Lower leg skin (tissue), 4 donors: ENCODE data around the gene RPSA. TPM values are rescaled to one million over a fixed set of nuclear protein-coding genes. Genes with fewer than 3 reads are reported as not detected.

Experiments
- DNase-seq, 2 donors: peaks; one replicate each; pipeline ENCODE4 v3.0.0-alpha.2; 2019; ENCODE audit warnings: low spot score in 2 of 2
- H3K4me3 ChIP-seq: fragments of 200-600 bp; sonication (generic); 2 replicates; pipeline ENCODE4 v1.5.1; 2017; ENCODE audit warnings: mild to moderate bottlenecking, low read depth; ENCODE audit not compliant: poor library complexity, severe bottlenecking
- CTCF ChIP-seq, 3 donors: fragments of 450-650 bp; IDR thresholded peaks; one replicate each; pipeline ENCODE4 v1.5.1; 2016; ENCODE audit warnings: antibody characterized with exemption in 3 of 3, mild to moderate bottlenecking in 3 of 3, moderate library complexity in 2 of 3
- POLR2A ChIP-seq, 2 donors: fragments of 450-650 bp; IDR thresholded peaks; one replicate each; pipeline ENCODE4 v1.6.1; 2016 to 2017; ENCODE audit warnings: antibody characterized with exemption in 2 of 2, mild to moderate bottlenecking in 1 of 2, moderate library complexity in 1 of 2
- WGBS, 2 donors: methylation state at CpG; one replicate each; pipeline ENCODE4 v1.1.5; 2018; 5-methylcytosine and 5-hydroxymethylcytosine counted together
- intact Hi-C: fragments of 100-400 bp; cut with DNase I; formaldehyde crosslinking; loops from one replicate; pipeline ENCODE4 v1.15.0; 2023; ENCODE audit warnings: low total_unique reads
- total RNA-seq, 4 donors: library from RNA; depleted of rRNA; stranded (reverse); fragments of >200 nt; gene quantifications; one replicate each; pipeline ENCODE4 v1.1.0, GENCODE V29; 2016

RPSA gene
- total RNA-seq, 4 donors from 2014 or later, result 789 to 1,137 (median 1,095) TPM

- TF ChIP-seq CTCF (IDR thresholded peaks at IDR 0.05), result no peak
- no peak for TF ChIP-seq POLR2A (IDR thresholded peaks at IDR 0.05)
- intact Hi-C loops, result no loop called here
- DNase-seq, result no peak
- H3K4me3 ChIP-seq, result no peak overlapping the region
Observed at GRCh38 chr3:39372833-39373232, 33.7 kb upstream of the RPSA start.

- intact Hi-C loops, result no loop called here
- WGBS, 2 donors, result 57 to 70% methylated on average over 5 of the region's 5 CpGs
- DNase-seq, result no peak
- no peak for TF ChIP-seq CTCF (IDR thresholded peaks at IDR 0.05)
- no peak for TF ChIP-seq POLR2A (IDR thresholded peaks at IDR 0.05)
- H3K4me3 ChIP-seq, result no peak overlapping the region
Observed at GRCh38 chr3:39376959-39377634, 29.4 kb upstream of the RPSA start.

DNA sequence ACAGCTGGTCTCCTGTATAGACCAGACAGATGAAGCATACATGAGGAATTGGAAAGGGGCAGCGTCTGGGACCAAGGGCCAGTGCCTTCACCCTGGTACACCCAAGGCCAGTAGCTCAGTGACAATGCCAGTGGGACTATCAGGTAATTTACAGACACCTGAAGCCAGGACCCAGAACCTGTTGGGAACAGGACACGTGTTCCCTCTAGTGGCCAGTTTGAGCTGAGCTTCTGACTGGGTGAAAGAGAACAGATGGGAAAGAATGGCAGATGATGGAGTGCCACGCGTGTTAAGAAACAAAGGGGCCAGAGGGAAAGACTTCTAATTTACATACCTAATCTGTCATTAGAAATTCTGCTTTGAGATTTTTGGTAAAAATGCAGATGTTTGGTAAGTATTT lies 28.4 kb upstream of the RPSA start:
- 43 to 44% methylated on average over 4 of the region's 4 CpGs for WGBS, 2 donors
- no peak overlapping the region for H3K4me3 ChIP-seq
- intact Hi-C loops, result no loop called here
- TF ChIP-seq CTCF (IDR thresholded peaks at IDR 0.05) (no peak), POLR2A (IDR thresholded peaks at IDR 0.05) (no peak)
- no peak for DNase-seq

- intact Hi-C loops, result no loop called here
- H3K4me3 ChIP-seq, result no peak overlapping the region
- no peak for TF ChIP-seq CTCF (IDR thresholded peaks at IDR 0.05)
- no peak for TF ChIP-seq POLR2A (IDR thresholded peaks at IDR 0.05)
- WGBS, 2 donors, result 92 to 98% methylated on average over 10 of the region's 10 CpGs
- no peak for DNase-seq
Observed at GRCh38 chr3:39378957-39379777, 27.4 kb upstream of the RPSA start.

DNA sequence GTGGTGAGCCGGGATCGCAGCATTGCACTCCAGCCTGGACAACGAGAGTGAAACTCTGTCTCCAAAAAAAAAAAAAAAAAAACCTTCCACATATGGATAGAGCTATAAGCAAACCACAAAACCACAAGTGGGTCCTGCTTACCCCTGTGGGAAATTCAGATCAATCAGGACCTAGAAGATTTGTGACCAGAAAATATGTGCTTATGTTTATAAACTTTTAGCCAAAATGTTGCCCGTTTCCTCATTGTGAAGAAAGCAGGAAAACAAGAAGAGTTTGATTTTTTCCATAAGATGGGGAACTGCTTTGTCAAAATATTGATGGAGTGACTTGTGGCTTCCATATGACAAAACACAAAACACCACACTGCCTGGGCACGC lies 26.8 kb upstream of the RPSA start:
- TF ChIP-seq CTCF (IDR thresholded peaks at IDR 0.05) (no peak), POLR2A (IDR thresholded peaks at IDR 0.05) (no peak)
- WGBS, 2 donors, result 71 to 77% methylated on average over 5 of the region's 5 CpGs
- no peak overlapping the region for H3K4me3 ChIP-seq
- intact Hi-C loops, result no loop called here
- DNase-seq, result no peak
